Sigmoid colon (tissue), 7 donors: ENCODE data around the gene MYO18A. TPM values are rescaled to one million over a fixed set of nuclear protein-coding genes. Genes with fewer than 3 reads are reported as not detected.
A peak's percentile ranks its signal among the peaks of the same experiment; 100 is the strongest.

Experiments used
- DNase-seq: peaks from one replicate; pipeline ENCODE4 v3.0.0-alpha.2; 2019
- H3K27ac ChIP-seq, 4 donors: fragments of 200-600 bp; sonication (generic); one replicate each; pipeline ENCODE4 v1.5.1; 2016 to 2019; ENCODE audit warnings: mild to moderate bottlenecking in 1 of 4
- H3K27me3 ChIP-seq, 3 donors: fragments of 200-600 bp; sonication (generic); one replicate each; pipeline ENCODE4 v1.5.1; 2019; ENCODE audit warnings: mild to moderate bottlenecking in 1 of 3
- H3K36me3 ChIP-seq, 4 donors: fragments of 200-600 bp; sonication (generic); one replicate each; pipeline ENCODE4 v1.5.1; 2016 to 2019
- H3K4me1 ChIP-seq, 4 donors: fragments of 200-600 bp; sonication (generic); one replicate each; pipeline ENCODE4 v1.5.1; 2017 to 2019
- H3K4me3 ChIP-seq, 4 donors: fragments of 200-600 bp; sonication (generic); one replicate each; pipeline ENCODE4 v1.5.1; 2017 to 2019; ENCODE audit warnings: mild to moderate bottlenecking in 2 of 4, moderate library complexity in 1 of 4
- H3K9me3 ChIP-seq, 4 donors: fragments of 200-600 bp in 3 of 4; sonication (generic) in 3 of 4; one replicate each; pipeline versions ENCODE4 v1.5.1 to v1.6.1; 2013 to 2019
- EP300 ChIP-seq, 4 donors: sonication (generic); formaldehyde crosslinking; IDR thresholded peaks; one replicate each; pipeline ENCODE4 v1.6.1; 2017; ENCODE audit warnings: antibody characterized with exemption in 4 of 4
- POLR2A ChIP-seq, 2 donors: fragments of 450-650 bp; IDR thresholded peaks; one replicate each; pipeline ENCODE4 v1.6.1; 2016; ENCODE audit warnings: antibody characterized with exemption in 2 of 2, mild to moderate bottlenecking in 2 of 2, moderate library complexity in 2 of 2
- POLR2AphosphoS5 ChIP-seq, 4 donors: sonication (generic); formaldehyde crosslinking; IDR thresholded peaks; one replicate each; pipeline ENCODE4 v1.6.1; 2017; ENCODE audit warnings: antibody characterized with exemption in 4 of 4
- WGBS, 2 donors: extraction: QIAGEN DNeasy Blood & Tissue Kit; methylation state at CpG; one replicate each; pipeline ENCODE4 v1.1.7; 2013; 5-methylcytosine and 5-hydroxymethylcytosine counted together
- intact Hi-C: fragments of 100-400 bp; cut with DNase I; formaldehyde crosslinking; loops from one replicate; pipeline ENCODE4 v1.15.1; 2023
- polyA plus RNA-seq, 3 donors: library from polyadenylated mRNA; stranded (reverse); fragments of 200-250 nt; gene quantifications; one replicate each; pipeline ENCODE4 v1.2.3, GENCODE V29; 2013
- total RNA-seq, 4 donors: library from RNA; depleted of rRNA; stranded (reverse); fragments of >200 nt; gene quantifications; one replicate each; pipeline ENCODE4 v1.1.0, GENCODE V29; 2016
- TF ChIP-seq, protein P1 (sequence below), 4 experiments: fragments of 450-650 bp in 3 of 4; fragments of 200-600 bp in 1 of 4; IDR thresholded peaks; one replicate each; pipeline ENCODE4 v1.5.1; 2016 to 2019; ENCODE audit warnings: antibody characterized with exemption in 4 of 4, mild to moderate bottlenecking in 3 of 4, moderate library complexity in 2 of 4
- donor health status: healthy with polysubstance abuse.
- donor health status: Bipolar disorder and iron deficiency.
- donor health status: healthy.

MYO18A gene
- total and polyA plus RNA-seq, 7 donors, result 24.0 to 92.6 (median 48.4) TPM

DNA sequence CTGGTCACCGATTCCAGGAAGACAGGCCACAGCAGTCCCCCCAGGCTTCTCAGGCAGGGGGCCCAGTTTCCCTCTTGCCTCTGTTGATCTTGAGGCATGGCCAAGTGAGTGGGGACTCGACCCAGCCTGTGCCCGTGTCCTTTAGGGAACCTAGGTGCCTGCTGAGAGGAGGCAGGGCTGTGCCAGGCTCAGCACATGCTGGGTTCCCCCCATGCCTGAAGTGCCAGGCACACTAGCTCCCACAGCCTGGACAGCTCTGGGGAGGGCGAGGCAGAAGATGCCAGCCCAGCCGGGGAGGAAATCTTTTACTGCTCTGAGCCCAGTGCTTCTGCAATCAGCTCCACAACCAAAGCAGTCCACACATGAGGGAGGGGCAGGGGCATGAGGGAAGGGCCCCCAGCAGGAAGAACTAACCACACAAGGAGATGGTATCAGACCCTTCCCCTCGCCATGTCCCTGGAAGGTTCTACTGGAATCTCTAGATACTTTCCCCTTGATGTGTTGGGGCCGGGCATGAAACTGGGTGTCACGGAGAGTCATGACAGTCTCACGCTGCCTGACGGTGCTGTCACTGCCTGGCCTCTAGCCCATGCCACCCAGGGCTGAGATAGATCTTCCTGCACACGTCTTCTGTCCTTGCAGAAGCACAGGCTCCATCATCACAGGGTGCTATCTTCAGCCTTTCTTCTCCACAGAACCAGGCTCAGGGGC is 25.5 kb downstream of the MYO18A start:
- Histone ChIP-seq H3K27me3 (no peaks in the 10 kb centered on the region), H3K4me3 (no peak overlapping the region), H3K4me1 (peaks cover 0 to 48% (median 46%) of the 10 kb centered on the region in 4 donors), H3K9me3 (no peaks in the 10 kb centered on the region), H3K27ac (peak overlapping the region; percentile 32 to 74 (median 56)), H3K36me3 (no peaks in the 10 kb centered on the region)
- intact Hi-C loops, result no loop called here
- 30 to 51% methylated on average over 11 of the region's 11 CpGs for WGBS, 2 donors
- TF ChIP-seq POLR2A (IDR thresholded peaks at IDR 0.05) (no peak), EP300 (IDR thresholded peaks at IDR 0.05) (no peak), POLR2AphosphoS5 (IDR thresholded peaks at IDR 0.05) (no peak)
- TF ChIP-seq, protein P1, sequence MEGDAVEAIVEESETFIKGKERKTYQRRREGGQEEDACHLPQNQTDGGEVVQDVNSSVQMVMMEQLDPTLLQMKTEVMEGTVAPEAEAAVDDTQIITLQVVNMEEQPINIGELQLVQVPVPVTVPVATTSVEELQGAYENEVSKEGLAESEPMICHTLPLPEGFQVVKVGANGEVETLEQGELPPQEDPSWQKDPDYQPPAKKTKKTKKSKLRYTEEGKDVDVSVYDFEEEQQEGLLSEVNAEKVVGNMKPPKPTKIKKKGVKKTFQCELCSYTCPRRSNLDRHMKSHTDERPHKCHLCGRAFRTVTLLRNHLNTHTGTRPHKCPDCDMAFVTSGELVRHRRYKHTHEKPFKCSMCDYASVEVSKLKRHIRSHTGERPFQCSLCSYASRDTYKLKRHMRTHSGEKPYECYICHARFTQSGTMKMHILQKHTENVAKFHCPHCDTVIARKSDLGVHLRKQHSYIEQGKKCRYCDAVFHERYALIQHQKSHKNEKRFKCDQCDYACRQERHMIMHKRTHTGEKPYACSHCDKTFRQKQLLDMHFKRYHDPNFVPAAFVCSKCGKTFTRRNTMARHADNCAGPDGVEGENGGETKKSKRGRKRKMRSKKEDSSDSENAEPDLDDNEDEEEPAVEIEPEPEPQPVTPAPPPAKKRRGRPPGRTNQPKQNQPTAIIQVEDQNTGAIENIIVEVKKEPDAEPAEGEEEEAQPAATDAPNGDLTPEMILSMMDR (IDR thresholded peaks at IDR 0.05), result no peak
- no peak for DNase-seq

DNA sequence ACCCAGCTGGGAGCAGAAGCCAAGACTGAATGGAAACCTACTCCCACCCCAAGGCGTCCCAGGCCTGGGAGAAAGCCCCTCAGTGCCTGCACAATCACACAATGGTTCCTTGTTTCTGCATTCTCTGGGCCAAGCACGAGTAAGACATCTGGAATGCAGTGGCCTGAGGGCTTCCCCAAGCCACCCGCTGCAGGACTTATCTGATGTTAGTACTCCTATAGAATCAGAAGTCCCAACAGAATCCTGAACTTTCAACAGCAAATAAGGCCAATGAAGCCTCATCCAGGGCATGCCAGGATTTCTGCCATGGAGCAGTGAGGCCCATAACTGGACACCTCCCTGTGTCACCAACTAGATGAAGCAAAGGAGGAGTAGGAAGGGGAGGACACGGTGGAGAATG is 28.6 kb downstream of the MYO18A start:
- no peak overlapping the region for H3K4me3 ChIP-seq
- H3K36me3 ChIP-seq, result no peaks in the 10 kb centered on the region
- H3K27me3 ChIP-seq, result no peaks in the 10 kb centered on the region
- no peaks in the 10 kb centered on the region for H3K9me3 ChIP-seq
- intact Hi-C loops, result no loop called here
- no peak for TF ChIP-seq POLR2A (IDR thresholded peaks at IDR 0.05)
- TF ChIP-seq, protein P1 (IDR thresholded peaks at IDR 0.05), result no peak
- no peak for TF ChIP-seq POLR2AphosphoS5 (IDR thresholded peaks at IDR 0.05)
- no peak for TF ChIP-seq EP300 (IDR thresholded peaks at IDR 0.05)
- DNase-seq, result no peak
- no peak overlapping the region for H3K27ac ChIP-seq
- WGBS, 2 donors, result 75 to 77% methylated on average over 4 of the region's 4 CpGs
- H3K4me1 ChIP-seq, result peaks cover 0 to 45% (median 36%) of the 10 kb centered on the region in 4 donors

DNA sequence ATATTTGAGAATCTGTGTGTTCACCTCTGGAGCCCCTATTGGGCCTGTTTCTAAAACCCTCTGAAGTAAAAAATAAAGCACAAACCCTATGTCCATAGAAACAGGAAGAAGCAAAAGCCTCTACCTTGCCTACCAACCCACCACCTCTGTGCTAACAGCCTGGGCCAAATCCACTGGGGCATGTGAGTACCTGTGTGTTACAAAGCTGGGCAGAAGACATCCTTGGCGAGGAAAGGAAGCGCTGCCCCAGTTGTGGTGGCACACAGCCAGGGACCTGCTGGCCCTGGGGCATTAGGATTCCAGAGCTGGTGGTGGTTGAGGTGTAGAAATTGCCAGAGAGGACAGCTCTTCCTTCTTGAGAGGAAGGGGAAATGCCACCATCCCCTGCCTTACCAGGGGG is 30.0 kb downstream of the MYO18A start:
- H3K4me1 ChIP-seq, result peaks cover 0 to 38% (median 25%) of the 10 kb centered on the region in 4 donors
- TF ChIP-seq POLR2A (IDR thresholded peaks at IDR 0.05) (no peak), POLR2AphosphoS5 (IDR thresholded peaks at IDR 0.05) (no peak), EP300 (IDR thresholded peaks at IDR 0.05) (no peak)
- TF ChIP-seq, protein P1 (IDR thresholded peaks at IDR 0.05), result no peak
- DNase-seq, result no peak
- H3K36me3 ChIP-seq, result no peaks in the 10 kb centered on the region
- no peaks in the 10 kb centered on the region for H3K9me3 ChIP-seq
- peak overlapping the region in 3 of 4 donors; percentile 14 to 83 (median 79) for H3K27ac ChIP-seq
- intact Hi-C loops, result no loop called here
- no peaks in the 10 kb centered on the region for H3K27me3 ChIP-seq
- WGBS, 2 donors, result 80 to 82% methylated on average over 2 of the region's 2 CpGs
- no peak overlapping the region for H3K4me3 ChIP-seq

DNA sequence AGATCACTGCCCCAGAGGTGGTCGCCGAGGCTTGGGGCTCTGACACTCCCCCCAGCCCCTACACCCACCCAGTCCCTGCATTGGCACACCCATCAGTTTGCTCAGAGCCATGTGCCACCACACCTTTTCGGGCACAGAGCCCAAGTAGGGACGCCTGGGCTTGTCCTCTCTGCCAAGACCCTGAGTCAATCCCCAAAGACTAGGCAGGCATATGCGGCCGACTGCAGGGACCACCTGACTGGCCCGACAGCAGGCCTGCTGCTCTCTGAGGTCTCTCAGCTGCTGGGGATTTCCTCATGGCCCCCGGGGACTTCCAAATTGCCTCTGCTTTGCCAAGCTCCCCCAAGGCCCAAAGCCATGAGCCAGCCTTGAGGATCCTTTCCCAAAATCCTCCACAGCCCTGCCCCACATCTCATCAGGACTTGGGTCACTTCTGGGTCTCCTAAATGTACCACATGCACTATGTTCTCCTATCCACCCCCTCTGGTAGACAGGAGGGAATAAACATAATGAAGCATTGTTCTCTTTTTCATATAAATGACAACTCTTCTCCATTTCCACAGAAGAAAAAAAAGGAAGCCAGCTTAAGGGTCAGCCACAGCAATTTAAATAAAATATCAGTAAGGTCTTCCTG is 30.6 kb downstream of the MYO18A start:
- H3K4me1 ChIP-seq, result peaks cover 0 to 36% (median 21%) of the 10 kb centered on the region in 4 donors
- H3K27me3 ChIP-seq, result no peaks in the 10 kb centered on the region
- DNase-seq, result no peak
- TF ChIP-seq EP300 (IDR thresholded peaks at IDR 0.05) (no peak), POLR2AphosphoS5 (IDR thresholded peaks at IDR 0.05) (no peak), POLR2A (IDR thresholded peaks at IDR 0.05) (no peak)
- TF ChIP-seq, protein P1 (IDR thresholded peaks at IDR 0.05), result no peak
- H3K27ac ChIP-seq, result peak overlapping the region; percentile 79 to 83 (median 80)
- peak overlapping the region; percentile 39 to 55 (median 49) for H3K4me3 ChIP-seq
- WGBS, 2 donors, result 23 to 35% methylated on average over 8 of the region's 8 CpGs
- no peaks in the 10 kb centered on the region for H3K9me3 ChIP-seq
- intact Hi-C loops, result loop anchor here (1.0 kb wide), 2 partner anchors 31 to 70 kb away; partner anchors contain the start of gene MYO18A
- no peaks in the 10 kb centered on the region for H3K36me3 ChIP-seq
